Measurements from ENCODE around the gene NECTIN1. TPM values are rescaled to one million over a fixed set of nuclear protein-coding genes. Genes with fewer than 3 reads are reported as not detected.

NECTIN1 gene
- total RNA-seq, 1 donor from 2014 or later = 3.1 TPM

- DNase-seq = no peak
Measured at GRCh38 chr11:119691701-119692539, 37.1 kb downstream of the NECTIN1 start.

GRCh38 chr11:119691020-119691666 is 37.9 kb downstream of the NECTIN1 start:
- DNase-seq = no peak

GRCh38 chr11:119689302-119689701 is 39.7 kb downstream of the NECTIN1 start:
- no peak for DNase-seq

- DNase-seq = no peak
Measured at GRCh38 chr11:119688356-119688755, 40.6 kb downstream of the NECTIN1 start.

- DNase-seq = no peak
Measured at GRCh38 chr11:119687373-119688046, 41.5 kb downstream of the NECTIN1 start.

DNA sequence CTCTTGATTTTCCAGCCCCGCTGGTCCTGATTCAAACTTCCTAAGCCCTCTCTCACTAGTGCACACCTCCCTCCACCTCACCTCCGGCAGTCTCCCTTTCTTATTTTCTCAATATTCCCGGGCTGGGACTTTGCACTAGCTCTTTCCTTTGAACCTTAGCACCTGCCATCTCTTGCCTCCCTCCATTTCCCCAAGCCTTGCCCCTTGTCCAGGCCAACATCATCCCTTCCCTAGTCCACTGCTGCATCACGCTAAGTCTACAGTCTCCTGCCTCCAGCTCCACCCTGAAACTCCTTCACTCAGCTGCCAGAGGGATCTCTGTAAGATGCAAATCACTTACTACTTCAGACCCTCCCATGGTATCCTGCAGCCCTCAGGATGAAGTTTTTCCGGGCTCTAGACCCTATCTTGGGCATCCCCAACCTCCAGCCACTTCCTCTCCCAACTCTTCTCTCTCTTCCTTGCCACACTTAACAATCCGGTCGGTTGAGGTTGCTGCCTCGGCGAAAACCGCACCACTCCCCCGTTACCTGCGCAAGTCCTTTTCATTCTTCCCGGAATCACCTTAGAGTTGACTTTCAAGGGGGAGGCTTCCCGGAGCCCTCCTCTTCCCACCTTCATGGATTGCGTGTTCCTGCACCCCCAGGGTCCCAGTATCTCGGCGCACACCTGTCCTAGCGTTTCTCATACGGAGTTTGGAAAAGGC is 42.7 kb downstream of the NECTIN1 start:
- DNase-seq = no peak

DNA sequence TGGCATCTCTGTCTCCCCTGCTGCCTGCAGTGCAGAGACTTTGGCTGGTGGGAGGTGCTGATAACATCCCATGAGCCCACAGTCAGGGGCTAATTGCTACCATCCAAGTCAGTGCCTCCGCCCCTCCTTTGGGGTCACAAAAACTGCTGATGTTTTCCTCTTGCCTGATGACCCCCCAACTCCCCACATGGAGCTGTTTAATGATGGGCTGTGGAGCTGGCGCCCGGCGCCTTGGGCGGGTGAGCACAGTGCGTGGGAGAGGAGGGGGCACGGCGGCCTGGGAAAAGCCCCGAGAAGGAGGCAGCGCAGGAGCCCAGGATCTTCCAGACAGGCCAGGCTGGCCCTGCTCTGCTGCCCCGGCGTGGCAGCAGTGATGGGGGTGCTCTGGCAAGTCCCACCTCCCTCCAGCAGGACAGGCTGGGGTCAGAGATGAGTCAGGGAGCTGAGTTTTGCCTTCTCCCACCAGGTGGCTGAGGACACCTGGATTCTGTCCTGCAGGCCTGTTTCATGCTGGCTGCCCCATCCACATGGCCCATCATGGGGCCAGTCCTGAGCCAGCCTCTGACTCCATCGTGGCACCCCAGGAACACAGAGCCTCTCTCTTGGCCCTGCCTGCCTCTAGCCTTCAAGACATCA is 43.8 kb downstream of the NECTIN1 start:
- no peak for DNase-seq

DNA sequence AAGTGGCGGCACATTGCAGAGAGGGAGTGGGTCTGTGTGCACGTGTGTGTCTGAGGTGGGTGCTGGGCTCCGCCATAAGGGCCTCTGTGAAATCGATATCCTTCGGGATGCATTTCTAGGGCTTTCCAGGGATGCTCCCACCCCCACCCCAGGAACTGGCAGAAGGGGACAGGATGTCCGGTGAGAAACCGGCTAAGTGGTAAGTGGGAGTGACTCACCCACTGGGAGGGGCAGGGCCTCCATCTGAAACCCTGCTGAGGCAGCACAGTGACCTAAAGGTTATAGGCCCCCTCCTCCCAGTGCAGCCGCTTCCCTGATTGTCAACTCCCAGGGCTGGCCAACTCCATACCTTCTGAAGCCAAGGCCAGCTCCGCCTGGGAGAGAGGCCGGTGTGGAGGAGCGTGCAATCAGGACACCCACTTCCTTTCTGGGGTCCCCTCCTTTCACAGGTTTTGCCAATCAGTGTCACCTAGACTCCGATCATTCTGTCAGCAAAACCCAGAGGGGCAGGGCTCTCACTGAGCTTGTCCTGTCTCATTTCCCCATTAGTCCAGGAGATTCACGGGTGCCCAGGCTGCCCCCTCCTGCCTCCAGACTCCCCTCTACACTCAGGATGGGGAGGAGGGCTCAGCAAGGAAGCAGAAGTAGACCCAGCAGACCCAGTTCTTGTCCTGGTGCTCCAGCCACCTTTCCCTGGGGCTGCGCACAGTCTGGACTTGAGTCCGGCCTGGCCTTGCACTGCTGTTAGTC is 44.5 kb downstream of the NECTIN1 start:
- peak; percentile 71 for DNase-seq

GRCh38 chr11:119683783-119684182 is 45.2 kb downstream of the NECTIN1 start:
- peak; percentile 62 for DNase-seq

DNA sequence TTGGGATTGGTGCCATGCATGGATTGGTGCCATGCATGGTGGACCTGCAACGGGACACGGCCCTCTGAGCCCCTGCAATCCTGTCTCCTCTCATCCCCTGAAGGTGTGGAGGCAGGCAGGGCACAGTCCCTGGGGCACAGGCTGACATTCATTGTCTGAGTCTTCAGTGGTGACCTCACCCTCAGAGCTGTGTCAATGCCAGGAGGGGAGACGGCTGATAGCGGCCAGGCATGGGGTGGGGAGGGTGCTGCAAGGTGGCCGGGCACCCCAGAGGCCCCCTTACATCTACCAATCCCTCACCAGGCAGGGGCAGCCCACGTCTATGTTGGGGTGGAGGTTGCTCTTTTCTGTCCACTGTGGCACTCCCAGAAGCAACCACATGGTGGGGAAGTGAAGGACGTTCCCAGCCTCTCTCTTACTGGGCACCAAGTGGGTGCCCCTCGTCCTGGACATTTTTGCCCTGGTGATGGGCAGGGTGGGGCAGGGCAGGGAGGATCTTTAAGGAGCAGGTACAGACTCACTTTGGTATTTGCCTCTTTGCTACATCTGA is 47.6 kb downstream of the NECTIN1 start:
- peak; percentile 11 for DNase-seq

GRCh38 chr11:119680541-119681360 is 48.2 kb downstream of the NECTIN1 start:
- DNase-seq = no peak

DNA sequence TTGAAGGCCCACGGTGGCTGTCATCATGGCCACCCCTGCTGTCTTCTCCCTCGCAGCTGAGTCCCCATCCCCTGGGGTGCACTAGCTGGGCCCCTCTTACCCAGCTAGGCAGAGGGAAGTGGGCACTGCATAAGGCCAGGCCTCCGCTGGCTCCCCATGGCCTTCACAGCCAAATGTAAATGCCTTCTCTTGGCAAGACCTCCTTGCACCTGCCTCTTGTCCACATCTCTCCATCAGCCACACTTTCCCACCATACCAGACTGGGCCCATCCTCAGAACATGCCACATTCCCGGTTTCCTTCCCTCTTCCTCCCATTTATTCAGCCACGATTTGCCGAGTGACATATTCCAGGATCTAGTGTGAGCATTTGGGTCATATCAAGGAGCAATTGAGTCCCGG is 49.7 kb downstream of the NECTIN1 start:
- DNase-seq = no peak

DNA sequence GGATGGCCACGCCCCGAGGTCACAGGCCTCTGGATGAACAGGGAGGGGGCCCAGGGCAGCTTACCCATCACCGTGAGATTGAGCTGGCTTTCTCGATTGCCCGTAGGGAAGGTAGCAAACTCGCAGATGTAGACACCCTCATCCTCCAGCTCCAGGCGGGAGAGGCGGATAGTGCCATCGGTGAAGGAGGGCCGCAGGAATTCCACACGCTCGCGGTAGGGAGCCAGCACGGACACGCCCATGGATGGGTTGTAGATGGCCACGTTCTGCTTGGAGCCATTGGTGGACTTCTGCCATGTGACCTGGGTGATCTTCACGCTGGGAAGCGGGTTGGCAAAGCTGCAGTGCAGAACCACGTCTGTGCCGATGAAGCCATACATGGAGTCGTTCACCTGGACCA is 50.6 kb downstream of the NECTIN1 start:
- no peak for DNase-seq

DNA sequence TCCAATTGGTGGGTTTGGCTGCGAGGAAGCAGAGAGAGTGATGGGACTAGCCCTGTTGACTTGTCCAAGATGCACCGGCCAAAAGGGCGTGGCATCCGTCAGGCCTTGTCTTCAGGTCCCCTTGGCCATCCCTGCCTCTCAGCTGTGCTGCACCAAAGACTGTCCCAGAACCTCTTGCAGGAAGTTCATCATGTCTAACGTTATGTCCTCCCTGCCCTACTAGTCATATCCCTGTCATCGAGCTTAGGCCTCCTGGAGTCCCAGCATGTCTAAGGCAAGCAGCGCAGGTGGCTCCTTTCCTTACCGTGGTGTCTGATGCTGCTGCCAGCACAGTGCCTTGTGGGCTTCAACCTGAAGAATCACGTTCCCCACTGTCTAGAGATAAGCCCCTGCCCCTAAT is 51.2 kb downstream of the NECTIN1 start:
- no peak for DNase-seq

- DNase-seq = peak; percentile 52
Measured at GRCh38 chr11:119676461-119677020, 52.5 kb downstream of the NECTIN1 start.

- DNase-seq = no peak
Measured at GRCh38 chr11:119673759-119674336, 55.2 kb downstream of the NECTIN1 start.

GRCh38 chr11:119673052-119673758 is 55.8 kb downstream of the NECTIN1 start:
- DNase-seq = no peak

- no peak for DNase-seq
Measured at GRCh38 chr11:119672597-119672996, 56.4 kb downstream of the NECTIN1 start.

DNA sequence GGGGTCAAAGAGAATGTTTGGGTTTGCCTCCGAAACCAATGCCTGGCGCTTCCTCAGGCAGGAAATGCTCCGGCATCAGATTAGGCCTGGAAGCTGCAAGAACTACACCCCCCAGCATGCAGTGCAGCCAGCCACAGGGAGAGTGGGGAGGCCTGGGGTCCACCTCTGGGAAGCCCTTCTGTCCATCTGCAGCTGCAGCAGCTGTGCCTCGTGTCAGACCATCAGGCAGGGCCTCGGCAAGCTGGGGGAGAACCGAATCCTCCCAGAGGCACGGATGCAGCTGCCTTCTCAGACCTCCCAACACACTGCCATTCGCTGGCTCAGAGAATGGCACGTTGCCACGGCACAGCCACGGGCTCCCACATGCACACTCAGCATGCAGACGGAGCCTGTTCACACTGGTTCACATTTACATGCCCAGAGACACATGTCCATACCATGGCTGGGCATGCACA is 57.4 kb downstream of the NECTIN1 start:
- DNase-seq = peak; percentile 25
